ENCODE measurements around the gene PRKACA.
A peak's percentile ranks its signal among the peaks of the same experiment; 100 is the strongest.
"Not testable (repeated sequence)": the region's sequence is repeated elsewhere in the genome, so short reads cannot be mapped to it uniquely, and the experiment has no call there.

The PRKACA gene

DNA sequence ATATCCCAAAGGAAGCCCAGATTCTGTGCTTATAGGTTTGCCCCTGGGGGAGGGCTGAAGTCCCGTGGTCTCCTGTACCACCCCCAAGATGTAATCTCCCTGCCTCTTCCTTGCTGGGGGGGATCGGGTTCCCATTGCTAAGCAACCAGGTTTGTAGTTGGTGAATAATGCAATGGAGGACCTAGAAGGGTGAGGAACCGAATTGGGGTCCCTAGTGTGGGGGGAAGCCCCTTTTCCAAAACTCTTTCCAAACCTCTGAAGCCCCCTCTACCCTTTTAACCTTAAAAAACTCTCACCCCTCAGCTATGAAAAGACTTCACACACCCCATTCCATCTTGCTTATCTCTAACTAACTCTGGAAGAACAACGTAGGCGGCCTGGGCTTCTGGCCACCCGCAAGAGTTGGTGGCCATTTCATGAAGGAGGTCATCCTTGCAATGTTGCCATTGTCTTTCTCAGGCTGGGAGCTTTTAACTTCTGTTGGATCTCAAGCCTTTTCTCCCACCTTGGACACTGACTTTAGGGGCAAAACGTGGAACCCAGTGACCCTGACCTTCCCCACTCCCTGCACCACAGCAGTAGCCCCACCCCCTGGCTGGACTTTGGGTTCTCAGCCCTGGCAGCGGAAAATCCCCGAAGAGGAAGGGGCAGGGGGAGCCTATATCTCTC, 56.3 kb downstream of the PRKACA start:
- H3K27me3 Mint-ChIP-seq, result peaks cover 39% of the 10 kb centered on the region
- no peak overlapping the region for H3K4me3 Mint-ChIP-seq
- H3K9me3 Mint-ChIP-seq, result no peaks in the 10 kb centered on the region
- no peak overlapping the region for H3K27ac Mint-ChIP-seq
- peaks cover 19% of the 10 kb centered on the region for H3K4me1 Mint-ChIP-seq
- ATAC-seq (no peak), DNase-seq (no peak)
- H3K36me3 Mint-ChIP-seq (ENCODE audit: low read depth), result no peaks in the 10 kb centered on the region

GRCh38 chr19:14059652-14060155, 57.9 kb downstream of the PRKACA start:
- ATAC-seq, result no peak
- DNase-seq, result no peak
- Mint-ChIP-seq H3K27me3 (peaks cover 43% of the 10 kb centered on the region), H3K36me3 (ENCODE audit: low read depth) (no peaks in the 10 kb centered on the region), H3K9me3 (no peaks in the 10 kb centered on the region), H3K4me3 (no peak overlapping the region), H3K4me1 (peaks cover 19% of the 10 kb centered on the region), H3K27ac (no peak overlapping the region)

- Mint-ChIP-seq H3K4me3 (no peak overlapping the region), H3K9me3 (no peaks in the 10 kb centered on the region), H3K4me1 (peaks cover 19% of the 10 kb centered on the region), H3K27me3 (peaks cover 43% of the 10 kb centered on the region), H3K27ac (no peak overlapping the region), H3K36me3 (ENCODE audit: low read depth) (no peaks in the 10 kb centered on the region)
- DNase-seq (peak; percentile 73), ATAC-seq (no peak)
Observed at GRCh38 chr19:14059093-14059480, 58.5 kb downstream of the PRKACA start.

DNA sequence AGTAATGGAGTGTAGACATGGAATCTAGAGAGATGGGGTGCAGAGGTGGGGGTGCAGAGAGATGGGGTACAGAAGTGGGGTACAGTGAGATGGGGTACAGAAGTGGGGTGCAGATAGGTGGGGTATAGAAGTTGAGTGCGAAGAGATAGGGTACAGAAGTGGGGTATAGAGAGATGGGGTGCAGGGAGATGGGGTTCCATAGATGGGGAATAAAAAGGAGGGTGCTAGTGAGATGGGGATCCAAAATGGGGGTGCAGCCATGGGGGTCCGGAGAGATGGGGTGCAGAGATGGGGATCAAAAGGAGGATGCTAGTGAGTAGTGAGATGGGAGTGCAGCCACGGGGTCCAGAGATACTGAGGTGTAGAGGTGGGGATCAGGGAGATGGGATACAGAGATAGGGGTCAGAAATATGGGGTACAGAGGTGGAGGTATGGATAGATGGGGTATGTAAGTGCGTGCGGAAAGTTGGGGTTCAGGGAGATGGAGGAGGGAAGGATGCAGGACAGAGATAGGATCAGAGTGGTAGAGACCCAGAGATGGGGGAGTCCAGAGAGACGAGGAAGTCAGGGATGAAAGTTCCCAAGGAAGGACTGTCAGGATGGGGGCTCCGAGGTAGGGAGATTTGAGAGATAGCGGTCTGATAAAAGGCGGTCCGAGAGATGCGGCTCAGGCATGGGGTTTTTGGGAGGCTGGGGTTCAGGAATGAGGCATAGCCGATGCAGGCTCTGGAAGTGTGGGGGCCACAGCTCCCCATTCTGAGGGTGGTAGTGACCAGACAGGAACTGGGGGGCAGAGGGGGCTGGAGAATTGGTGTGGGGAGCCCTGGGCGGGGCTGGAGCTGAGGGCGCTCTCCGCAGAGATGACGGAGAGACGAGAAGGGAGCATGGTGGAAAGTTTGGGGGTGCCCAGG, 59.1 kb downstream of the PRKACA start:
- Mint-ChIP-seq H3K27me3 (peaks cover 43% of the 10 kb centered on the region), H3K36me3 (ENCODE audit: low read depth) (peaks cover 3% of the 10 kb centered on the region), H3K4me3 (peak overlapping the region; percentile 59), H3K4me1 (peaks cover 19% of the 10 kb centered on the region), H3K9me3 (no peaks in the 10 kb centered on the region), H3K27ac (no peak overlapping the region)
- ATAC-seq (no peak), DNase-seq (no peak)

GRCh38 chr19:14056741-14057356, 60.7 kb downstream of the PRKACA start:
- DNase-seq (no peak), ATAC-seq (no peak)
- Mint-ChIP-seq H3K27ac (no peak overlapping the region), H3K4me1 (peaks cover 19% of the 10 kb centered on the region), H3K36me3 (ENCODE audit: low read depth) (peaks cover 13% of the 10 kb centered on the region), H3K4me3 (peak overlapping the region; percentile 6), H3K27me3 (peaks cover 41% of the 10 kb centered on the region), H3K9me3 (no peaks in the 10 kb centered on the region)

DNA sequence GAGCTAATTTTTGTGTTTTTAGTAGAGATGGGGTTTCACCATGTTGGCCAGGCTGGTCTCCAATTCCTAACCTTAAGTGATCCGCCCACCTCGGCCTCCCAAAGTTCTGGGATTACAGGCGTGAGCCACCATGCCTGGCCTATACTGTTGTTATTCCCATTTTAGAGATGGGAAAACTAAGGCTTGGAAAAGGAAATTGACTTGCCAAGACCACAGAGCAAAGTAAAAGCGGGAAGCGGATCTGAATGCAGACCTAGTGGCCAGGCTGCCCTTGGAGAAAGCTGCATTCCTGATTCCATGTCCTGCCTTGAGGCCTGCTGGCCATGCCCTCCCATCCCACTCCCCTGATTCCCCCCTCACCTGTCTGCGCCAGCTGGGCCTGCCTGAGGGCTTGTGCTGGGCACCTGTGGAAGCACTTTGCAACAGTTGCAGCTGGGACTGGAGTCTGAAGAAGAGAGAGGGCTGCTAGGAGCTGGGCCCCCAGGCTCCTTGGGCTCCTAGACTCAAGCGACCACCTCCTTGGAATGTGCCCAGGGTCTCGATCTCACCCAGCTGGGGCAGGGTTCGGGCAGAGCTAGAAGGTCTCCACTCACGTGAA, 61.4 kb downstream of the PRKACA start:
- Mint-ChIP-seq H3K36me3 (ENCODE audit: low read depth) (peaks cover 17% of the 10 kb centered on the region), H3K4me1 (peaks cover 19% of the 10 kb centered on the region), H3K9me3 (no peaks in the 10 kb centered on the region), H3K27me3 (peaks cover 39% of the 10 kb centered on the region), H3K4me3 (no peak overlapping the region), H3K27ac (no peak overlapping the region)
- no peak for DNase-seq
- no peak for ATAC-seq

GRCh38 chr19:14055396-14055795, 62.2 kb downstream of the PRKACA start:
- peaks cover 34% of the 10 kb centered on the region for H3K27me3 Mint-ChIP-seq
- H3K27ac Mint-ChIP-seq, result no peak overlapping the region
- ATAC-seq (no peak), DNase-seq (no peak)
- peaks cover 19% of the 10 kb centered on the region for H3K4me1 Mint-ChIP-seq
- peaks cover 21% of the 10 kb centered on the region for H3K36me3 Mint-ChIP-seq (ENCODE audit: low read depth)
- H3K4me3 Mint-ChIP-seq, result no peak overlapping the region
- H3K9me3 Mint-ChIP-seq, result no peaks in the 10 kb centered on the region

DNA sequence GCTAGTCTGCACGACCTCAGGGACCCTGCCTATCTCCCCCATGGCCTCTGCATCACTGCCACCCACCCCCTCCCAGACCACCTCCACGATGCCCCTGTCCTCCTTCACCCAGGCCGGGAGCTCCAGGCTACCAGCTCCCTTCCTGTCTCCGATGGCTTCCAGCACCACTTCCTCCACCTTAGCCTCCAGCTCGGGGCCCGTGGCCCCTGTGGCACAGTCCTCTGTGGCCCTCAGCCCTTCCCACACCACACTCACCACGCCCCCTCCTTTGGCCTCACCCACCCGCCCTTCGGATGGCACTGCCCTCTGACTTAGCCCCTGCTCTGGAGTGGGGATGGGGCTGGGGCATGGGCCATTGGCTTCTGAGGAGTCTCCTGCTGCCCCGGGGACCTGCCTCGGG, 62.8 kb downstream of the PRKACA start:
- peaks cover 26% of the 10 kb centered on the region for H3K36me3 Mint-ChIP-seq (ENCODE audit: low read depth)
- DNase-seq, result no peak
- H3K4me1 Mint-ChIP-seq, result peaks cover 19% of the 10 kb centered on the region
- H3K27ac Mint-ChIP-seq, result no peak overlapping the region
- no peaks in the 10 kb centered on the region for H3K9me3 Mint-ChIP-seq
- peaks cover 30% of the 10 kb centered on the region for H3K27me3 Mint-ChIP-seq
- ATAC-seq, result no peak
- no peak overlapping the region for H3K4me3 Mint-ChIP-seq

DNA sequence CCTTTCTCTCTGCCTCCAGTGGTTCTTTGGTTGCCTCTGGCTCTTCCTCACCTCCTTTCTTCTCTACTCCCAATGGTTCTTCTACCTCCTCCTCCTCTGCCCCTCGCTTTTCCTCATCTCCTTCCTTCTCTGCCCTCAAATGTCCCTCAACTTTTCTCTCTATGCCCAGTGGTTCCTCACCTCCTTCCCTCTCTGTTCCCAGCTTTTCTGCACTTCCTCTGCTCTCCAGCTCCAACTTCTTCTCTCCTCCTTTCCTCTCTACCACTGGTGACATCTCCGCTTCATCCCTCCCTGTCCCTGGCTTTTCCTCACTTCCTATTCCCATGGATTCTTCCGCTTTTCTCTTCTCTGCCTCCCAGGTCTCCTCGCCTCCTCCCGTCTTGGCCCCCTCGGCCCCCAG, 63.5 kb downstream of the PRKACA start:
- DNase-seq (no peak), ATAC-seq (no peak)
- Mint-ChIP-seq H3K27me3 (peaks cover 25% of the 10 kb centered on the region), H3K9me3 (no peaks in the 10 kb centered on the region), H3K4me3 (no peak overlapping the region), H3K36me3 (ENCODE audit: low read depth) (peaks cover 28% of the 10 kb centered on the region), H3K4me1 (peaks cover 17% of the 10 kb centered on the region), H3K27ac (no peak overlapping the region)

DNA sequence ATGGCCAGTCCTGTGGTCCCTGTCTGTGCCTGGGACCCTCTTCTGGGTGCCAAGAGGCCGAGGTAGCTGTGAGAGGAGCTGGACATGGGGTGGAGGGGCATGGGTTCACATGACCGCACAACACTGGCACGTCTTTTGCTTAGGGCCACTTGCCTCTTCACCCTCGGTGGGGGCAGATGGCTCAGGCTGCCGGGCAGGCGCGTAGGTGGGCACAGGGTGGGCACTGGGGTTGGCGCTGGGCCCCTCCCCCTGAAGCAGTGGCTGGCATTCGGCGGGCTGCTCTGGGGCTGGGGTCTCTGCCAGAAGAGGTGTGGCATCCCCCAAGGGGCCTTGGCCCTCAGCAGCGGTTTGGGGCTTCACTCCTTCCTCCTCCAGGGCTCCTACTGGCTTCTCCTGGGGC, 64.1 kb downstream of the PRKACA start:
- no peak for ATAC-seq
- DNase-seq, result no peak
- no peak overlapping the region for H3K27ac Mint-ChIP-seq
- peaks cover 14% of the 10 kb centered on the region for H3K4me1 Mint-ChIP-seq
- H3K9me3 Mint-ChIP-seq, result no peaks in the 10 kb centered on the region
- no peak overlapping the region for H3K4me3 Mint-ChIP-seq
- peaks cover 33% of the 10 kb centered on the region for H3K36me3 Mint-ChIP-seq (ENCODE audit: low read depth)
- peaks cover 19% of the 10 kb centered on the region for H3K27me3 Mint-ChIP-seq

- Mint-ChIP-seq H3K36me3 (ENCODE audit: low read depth) (peaks cover 36% of the 10 kb centered on the region), H3K27ac (no peak overlapping the region)
Observed at GRCh38 chr19:14053032-14053431, 64.5 kb downstream of the PRKACA start.

GRCh38 chr19:14052470-14052869, 65.1 kb downstream of the PRKACA start:
- peaks cover 8% of the 10 kb centered on the region for H3K4me1 Mint-ChIP-seq
- H3K9me3 Mint-ChIP-seq, result no peaks in the 10 kb centered on the region
- DNase-seq (no peak), ATAC-seq (no peak)
- H3K27ac Mint-ChIP-seq, result no peak overlapping the region
- H3K36me3 Mint-ChIP-seq (ENCODE audit: low read depth), result peaks cover 38% of the 10 kb centered on the region
- H3K27me3 Mint-ChIP-seq, result peaks cover 10% of the 10 kb centered on the region
- H3K4me3 Mint-ChIP-seq, result no peak overlapping the region

More at GRCh38 chr19:14053032-14053431, 64.5 kb downstream of the PRKACA start:
- Mint-ChIP-seq H3K4me1 (peaks cover 13% of the 10 kb centered on the region), H3K9me3 (no peaks in the 10 kb centered on the region), H3K4me3 (no peak overlapping the region), H3K27me3 (peaks cover 14% of the 10 kb centered on the region)
- DNase-seq, result no peak
- no peak for ATAC-seq

GRCh38 chr19:14051980-14052379, 65.6 kb downstream of the PRKACA start:
- H3K36me3 Mint-ChIP-seq (ENCODE audit: low read depth), result peaks cover 40% of the 10 kb centered on the region
- ATAC-seq, result no peak
- H3K27me3 Mint-ChIP-seq, result peaks cover 6% of the 10 kb centered on the region

DNA sequence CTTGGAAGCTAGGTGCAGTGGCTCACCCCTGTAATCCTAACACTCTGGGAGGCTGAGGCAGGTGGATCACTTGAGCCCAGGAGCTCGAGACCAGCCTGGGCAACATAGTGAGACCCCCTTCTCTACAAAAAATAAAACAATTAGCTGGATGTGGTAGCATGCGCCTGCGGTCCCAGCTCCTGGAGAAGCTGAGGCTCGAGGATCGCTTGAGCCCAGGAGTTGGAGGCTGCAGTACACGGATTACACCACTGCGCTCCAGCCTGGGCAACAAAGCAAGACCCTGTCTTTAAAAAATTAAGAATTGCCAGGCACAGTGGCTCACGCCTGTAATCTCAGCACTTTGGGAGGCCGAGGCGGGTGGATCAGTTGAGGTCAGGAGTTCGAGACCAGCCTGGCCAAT, 66.6 kb downstream of the PRKACA start:
- H3K4me3 Mint-ChIP-seq, H3K4me1 Mint-ChIP-seq, H3K9me3 Mint-ChIP-seq, H3K27ac Mint-ChIP-seq, ATAC-seq, H3K27me3 Mint-ChIP-seq, DNase-seq: not testable (repeated sequence)
- H3K36me3 Mint-ChIP-seq (ENCODE audit: low read depth), result peaks cover 47% of the 10 kb centered on the region

More at GRCh38 chr19:14051980-14052379, 65.6 kb downstream of the PRKACA start:
- Mint-ChIP-seq H3K27ac (no peak overlapping the region), H3K4me1 (peaks cover 9% of the 10 kb centered on the region), H3K9me3 (no peaks in the 10 kb centered on the region), H3K4me3 (no peak overlapping the region)
- no peak for DNase-seq
